GM12872 (cell line): ENCODE data around the gene IGSF6.

Source experiments
- CTCF ChIP-seq: IDR thresholded peaks from 3 replicates; pipeline ENCODE4 v1.5.1; 2011; ENCODE audit warnings: low read depth, mild to moderate bottlenecking, low read length, moderate library complexity; ENCODE audit not compliant: insufficient read depth

Gene IGSF6

GRCh38 chr16:21614896-21615295 lies 37.5 kb downstream of the IGSF6 start:
- TF ChIP-seq CTCF = peak; percentile 33; the same call in 1 of the 3 replicates

GRCh38 chr16:21613781-21614180 lies 38.6 kb downstream of the IGSF6 start:
- TF ChIP-seq CTCF = no peak

- no peak for TF ChIP-seq CTCF
Measured at GRCh38 chr16:21613361-21613760, 39.0 kb downstream of the IGSF6 start.

GRCh38 chr16:21611556-21612384 lies 40.6 kb downstream of the IGSF6 start:
- TF ChIP-seq CTCF = no peak

- TF ChIP-seq CTCF = no peak
Measured at GRCh38 chr16:21611198-21611555, 41.2 kb downstream of the IGSF6 start.

GRCh38 chr16:21610766-21611165 lies 41.6 kb downstream of the IGSF6 start:
- TF ChIP-seq CTCF = no peak

- TF ChIP-seq CTCF = no peak
Measured at GRCh38 chr16:21610006-21610544, 42.3 kb downstream of the IGSF6 start.
